GM19463 (cell line): ENCODE results near the gene ADGRV1.
"Not testable (repeated sequence)": the region's sequence is repeated elsewhere in the genome, so short reads cannot be mapped to it uniquely, and the experiment has no call there.

Experiments used
- ATAC-seq: cut with Tn5 transposase; IDR thresholded peaks from one replicate; pipeline ENCODE4 v1.9.1; 2021; ENCODE audit warnings: mild to moderate bottlenecking, moderate library complexity; ENCODE audit not compliant: unreplicated experiment

ADGRV1 gene

DNA sequence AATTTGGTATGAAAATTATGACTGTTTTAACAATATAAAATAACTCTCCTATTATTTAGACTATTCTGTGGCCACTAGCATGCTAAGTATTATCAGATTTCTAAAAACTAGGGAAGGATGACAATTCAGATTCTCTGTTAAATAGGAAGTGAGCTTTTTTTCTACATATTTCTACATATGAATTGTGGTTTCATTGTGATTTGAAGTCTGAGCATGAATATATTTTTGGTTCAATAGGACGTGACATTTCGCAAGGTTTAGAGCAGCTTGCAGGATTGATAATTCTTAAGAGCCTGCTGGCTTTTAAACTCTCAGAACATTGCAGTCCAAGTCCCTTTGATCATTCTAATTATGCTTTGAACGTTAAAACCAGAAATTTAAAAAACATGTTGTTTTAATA lies 82.9 kb downstream of the ADGRV1 start:
- no peak for ATAC-seq

DNA sequence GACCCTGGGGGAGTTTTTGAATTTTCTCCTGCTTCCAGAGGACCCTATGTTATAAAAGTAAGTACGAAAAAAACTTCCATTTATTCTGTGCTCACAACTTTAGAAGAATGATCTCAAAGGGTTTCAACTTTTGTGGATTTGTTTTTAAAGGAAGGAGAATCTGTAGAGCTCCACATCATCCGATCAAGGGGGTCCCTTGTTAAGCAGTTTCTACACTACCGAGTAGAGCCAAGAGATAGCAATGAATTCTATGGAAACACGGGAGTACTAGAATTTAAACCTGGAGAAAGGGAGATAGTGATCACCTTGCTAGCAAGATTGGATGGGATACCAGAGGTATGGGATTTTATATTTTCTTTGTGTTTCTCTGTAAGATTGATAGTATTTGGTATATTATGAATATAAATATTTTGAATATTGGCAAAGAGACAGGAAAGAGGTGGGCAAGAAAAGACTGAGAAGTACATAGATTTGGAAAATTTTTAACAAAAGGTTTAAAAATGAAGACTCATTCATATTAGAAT lies 84.2 kb downstream of the ADGRV1 start:
- ATAC-seq = no peak

DNA sequence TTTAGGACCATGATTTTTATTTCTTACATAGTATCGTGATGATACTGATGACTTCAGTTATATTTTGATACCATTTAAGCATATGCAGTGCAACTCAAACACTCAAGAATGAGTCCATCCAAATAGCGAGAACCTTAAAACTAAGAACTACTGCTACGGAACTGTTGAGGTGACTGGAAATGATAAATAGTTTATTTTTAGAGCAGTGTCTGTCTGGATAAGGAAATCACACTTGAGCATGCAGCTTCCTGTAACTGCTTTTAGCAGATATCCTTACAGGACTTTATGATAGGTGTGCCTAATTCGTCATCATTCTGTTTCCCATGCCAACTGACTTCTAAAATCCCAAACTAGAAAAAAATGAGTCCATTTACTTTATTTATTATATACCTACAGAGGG lies 85.5 kb downstream of the ADGRV1 start:
- no peak for ATAC-seq

DNA sequence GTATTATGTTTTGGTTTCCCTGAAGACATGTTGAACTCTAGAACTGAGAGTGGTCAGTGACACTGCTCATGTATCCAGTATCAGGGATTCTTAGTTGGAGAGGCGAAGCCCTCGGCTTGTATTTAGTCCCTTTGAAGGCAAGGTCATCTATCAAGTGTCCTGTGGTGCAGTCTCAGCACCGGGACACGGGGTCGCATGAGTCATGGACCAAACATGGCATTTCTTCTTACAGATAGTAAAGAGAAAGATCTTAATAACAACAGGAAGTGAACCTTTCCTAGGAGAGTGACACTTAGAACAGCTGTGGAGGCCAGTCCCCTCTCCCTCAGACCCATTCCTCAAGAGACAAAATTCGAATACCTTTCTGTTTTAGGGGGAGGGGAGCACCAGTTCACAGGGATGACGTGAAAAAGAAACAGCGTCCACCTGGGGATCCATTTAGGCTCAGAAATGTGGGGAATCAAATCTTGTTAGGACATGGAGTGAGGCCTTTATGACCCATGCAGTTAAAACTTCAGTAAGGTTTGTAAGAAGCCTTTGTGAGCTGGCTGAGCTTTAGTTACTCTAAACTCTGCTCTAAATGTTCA lies 86.5 kb downstream of the ADGRV1 start:
- ATAC-seq = no peak

DNA sequence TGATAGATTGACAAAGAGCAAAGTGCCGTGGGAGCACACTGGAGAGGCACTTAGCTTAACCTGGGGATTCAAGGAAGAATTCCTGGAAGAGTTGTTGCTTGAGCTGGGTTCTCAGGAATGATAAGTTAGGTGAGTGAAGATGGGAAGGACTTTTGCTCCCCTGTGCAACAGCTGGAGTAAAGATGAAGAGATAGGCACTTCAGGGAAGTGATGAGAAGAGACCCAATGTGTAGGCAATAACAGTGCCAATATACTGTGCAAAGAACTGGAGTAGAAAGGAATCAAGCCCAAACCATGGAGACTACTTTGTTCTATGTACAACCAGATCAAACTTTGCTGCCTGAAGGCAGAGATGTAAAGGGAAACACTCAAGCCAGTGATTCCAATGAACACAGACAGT lies 92.2 kb downstream of the ADGRV1 start:
- no peak for ATAC-seq

DNA sequence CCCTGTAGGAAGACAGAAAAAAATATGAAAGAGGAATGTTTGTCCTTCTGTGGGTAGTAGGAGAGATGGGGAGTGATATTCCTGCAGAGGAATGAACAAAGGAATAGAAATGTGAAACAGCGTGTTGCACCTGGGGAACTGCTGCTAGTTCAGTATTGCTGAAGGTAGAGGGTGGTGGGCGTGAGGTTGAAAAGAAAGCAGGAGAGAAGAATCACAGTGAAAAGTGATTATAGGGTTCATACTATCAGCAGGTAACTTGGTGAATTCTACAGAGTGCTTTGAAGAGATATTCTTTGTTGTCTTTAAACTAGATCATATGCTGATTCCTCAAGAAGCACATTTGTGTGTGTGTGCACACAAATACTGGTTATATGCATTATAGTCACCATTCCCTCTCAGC lies 95.6 kb downstream of the ADGRV1 start:
- no peak for ATAC-seq

DNA sequence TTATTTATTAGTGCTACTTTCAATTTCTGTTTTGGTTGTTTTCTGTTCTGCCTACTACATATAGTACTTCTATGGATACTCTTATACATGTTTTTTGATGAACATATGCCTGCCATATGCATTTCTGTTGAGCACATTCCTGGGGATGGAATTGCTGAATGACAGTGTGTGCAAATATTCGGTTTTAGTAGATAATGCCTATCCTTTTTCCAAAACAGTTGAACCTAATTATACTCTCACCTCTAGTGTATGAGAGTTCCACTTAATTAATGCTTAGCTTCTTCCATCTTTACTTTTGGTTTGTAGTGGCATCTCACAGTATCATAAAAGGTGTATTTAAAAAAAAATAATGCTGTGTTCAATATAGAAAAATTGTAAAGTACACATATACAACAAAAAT lies 96.8 kb downstream of the ADGRV1 start:
- ATAC-seq = no peak

DNA sequence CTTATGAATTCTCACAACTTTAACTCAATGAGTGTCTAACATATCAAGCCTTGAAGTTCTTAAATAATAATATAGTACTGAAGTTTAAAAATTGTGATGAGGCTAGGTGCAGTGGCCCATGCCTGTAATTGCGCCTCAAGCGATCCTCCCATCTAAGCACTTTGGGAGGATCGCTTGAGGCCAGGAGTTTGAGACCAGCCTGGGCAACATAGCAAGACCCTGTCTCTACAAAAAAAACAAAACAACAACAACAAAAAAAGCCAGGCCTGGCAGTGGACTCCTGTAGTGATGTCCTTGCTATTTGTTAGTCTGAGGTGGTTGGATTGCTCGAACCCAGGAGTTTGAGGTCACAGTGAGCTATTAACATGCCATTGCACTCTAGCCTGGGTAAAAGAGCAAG lies 98.4 kb downstream of the ADGRV1 start:
- ATAC-seq = no peak

DNA sequence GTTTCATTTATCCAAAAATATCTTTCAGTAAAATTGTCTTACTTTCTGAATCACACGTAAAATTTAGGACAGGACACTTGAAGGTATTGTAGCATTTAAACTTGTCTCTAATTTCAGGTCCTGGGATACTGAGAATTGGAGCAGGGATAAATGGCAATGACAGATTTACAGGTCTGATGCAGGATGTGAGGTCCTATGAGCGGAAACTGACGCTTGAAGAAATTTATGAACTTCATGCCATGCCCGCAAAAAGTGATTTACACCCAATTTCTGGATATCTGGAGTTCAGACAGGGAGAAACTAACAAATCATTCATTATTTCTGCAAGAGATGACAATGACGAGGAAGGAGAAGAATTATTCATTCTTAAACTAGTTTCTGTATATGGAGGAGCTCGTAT lies 99.2 kb downstream of the ADGRV1 start:
- ATAC-seq = no peak

DNA sequence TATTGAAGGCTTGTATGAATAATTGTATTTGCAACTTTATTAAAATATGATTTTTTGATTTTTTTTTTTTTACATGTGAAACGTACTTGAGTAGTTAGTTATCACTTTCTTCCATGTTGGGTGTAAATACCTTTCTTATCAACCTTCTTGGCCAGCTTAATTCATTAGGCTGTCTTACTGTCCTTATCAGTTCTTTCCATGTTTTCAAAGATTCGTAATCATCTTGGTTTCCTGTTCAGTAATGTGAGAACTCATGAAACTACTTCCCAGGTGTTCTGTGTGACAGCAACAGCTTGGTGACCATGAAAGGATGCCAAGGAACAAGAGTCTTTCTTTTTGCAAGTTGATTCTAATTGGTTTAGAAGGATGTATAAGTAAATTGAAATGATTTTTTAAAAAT lies 100.0 kb downstream of the ADGRV1 start:
- ATAC-seq = no peak

DNA sequence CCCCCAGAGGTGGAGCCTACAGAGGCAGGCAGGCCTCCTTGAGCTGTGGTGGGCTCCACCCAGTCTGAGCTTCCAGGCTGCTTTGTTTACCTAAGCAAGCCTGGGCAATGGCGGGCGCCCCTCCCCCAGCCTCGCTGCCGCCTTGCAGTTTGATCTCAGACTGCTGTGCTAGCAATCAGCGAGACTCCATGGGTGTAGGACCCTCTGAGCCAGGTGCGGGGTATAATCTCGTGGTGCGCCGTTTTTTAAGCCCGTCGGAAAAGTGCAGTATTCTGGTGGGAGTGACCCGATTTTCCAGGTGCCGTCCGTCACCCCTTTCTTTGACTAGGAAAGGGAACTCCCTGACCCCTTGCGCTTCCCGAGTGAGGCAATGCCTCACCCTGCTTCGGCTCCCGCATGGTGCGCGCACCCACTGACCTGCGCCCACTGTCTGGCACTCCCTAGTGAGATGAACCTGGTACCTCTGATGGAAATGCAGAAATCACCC lies 109.5 kb downstream of the ADGRV1 start:
- not testable (repeated sequence) for ATAC-seq

DNA sequence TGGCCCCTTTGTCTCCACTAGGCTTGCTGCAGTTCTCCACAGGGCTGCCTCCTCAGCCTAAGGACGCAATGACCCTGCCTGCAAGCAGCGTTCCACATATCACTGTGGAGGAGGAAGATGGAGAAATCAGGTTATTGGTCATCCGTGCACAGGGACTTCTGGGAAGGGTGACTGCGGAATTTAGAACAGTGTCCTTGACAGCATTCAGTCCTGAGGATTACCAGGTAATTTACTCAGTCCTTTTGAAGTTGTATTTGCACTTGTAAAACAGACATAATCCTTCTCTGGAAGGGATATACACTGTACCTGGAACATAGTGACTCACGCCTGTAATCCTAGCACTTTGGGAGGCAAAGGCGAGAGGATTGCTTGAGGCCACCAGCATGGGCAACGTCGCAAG lies 116.6 kb downstream of the ADGRV1 start:
- no peak for ATAC-seq

DNA sequence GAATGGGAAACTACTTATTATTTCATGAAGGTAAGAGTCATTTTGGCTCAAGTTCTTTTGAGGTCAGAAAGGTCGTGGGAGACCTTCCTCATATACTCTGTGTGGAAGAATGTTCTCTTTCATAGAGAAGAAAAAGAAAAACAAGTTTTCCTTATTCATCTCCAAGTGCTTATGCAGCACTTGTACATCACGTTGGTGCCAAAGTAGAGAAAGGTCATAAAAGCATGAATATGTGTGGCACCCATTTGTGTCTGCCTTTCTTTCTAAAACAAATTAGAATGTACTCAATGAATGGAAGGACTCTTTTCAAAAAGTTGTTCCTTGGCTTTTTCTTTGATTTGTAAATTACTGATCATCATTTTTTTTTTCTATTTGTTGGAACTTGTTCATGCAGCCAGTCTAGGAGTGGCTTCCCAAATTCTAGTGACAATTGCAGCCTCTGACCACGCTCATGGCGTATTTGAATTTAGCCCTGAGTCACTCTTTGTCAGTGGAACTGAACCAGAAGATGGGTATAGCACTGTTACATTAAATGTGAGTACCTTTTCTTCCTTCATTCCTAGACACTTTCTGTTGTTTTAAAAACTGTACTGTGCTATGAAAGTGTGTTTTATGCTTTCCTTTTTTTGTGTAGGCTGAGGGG lies 122.4 kb downstream of the ADGRV1 start:
- ATAC-seq = no peak

DNA sequence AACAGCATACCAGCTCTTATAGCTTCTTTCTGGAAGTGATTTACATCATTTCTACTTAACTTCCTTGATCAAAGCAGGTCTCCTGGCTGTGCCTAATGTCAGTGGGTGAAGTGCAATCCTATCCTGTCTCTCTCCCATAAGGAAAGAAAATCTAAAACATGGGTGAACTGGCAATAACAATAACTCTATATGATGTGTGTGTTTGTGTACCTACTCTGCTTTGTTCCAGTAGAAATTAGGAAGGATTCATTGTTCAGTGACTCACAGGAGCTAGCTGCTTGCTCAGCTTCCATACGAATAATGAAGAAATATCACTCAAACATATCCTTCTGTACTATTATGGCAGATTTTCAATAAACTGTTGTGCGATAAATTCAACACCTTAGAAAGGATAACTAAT lies 123.7 kb downstream of the ADGRV1 start:
- ATAC-seq = no peak

DNA sequence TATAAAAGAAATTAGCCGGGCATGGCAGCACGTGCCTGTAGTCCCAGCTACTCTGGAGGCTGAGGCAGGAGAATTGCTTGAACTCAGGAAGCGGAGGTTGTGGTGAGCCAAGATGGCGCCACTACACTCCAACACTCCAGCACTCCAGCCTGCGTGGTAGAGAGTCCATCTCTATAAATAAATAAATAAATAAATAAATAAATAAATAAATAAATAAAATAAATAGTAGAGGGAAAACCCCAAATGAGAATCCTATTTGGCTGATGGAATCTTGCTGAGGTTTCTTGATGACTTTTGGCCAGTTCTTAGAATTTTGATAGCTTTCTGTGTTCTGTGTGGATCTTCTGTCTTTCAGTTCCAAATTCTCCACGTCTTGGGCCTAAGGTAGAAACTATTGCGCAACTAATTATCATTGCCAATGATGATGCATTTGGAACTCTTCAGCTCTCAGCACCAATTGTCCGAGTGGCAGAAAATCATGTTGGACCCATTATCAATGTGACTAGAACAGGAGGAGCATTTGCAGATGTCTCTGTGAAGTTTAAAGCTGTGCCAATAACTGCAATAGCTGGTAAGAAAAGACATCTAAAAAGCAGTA lies 126.9 kb downstream of the ADGRV1 start:
- no peak for ATAC-seq

DNA sequence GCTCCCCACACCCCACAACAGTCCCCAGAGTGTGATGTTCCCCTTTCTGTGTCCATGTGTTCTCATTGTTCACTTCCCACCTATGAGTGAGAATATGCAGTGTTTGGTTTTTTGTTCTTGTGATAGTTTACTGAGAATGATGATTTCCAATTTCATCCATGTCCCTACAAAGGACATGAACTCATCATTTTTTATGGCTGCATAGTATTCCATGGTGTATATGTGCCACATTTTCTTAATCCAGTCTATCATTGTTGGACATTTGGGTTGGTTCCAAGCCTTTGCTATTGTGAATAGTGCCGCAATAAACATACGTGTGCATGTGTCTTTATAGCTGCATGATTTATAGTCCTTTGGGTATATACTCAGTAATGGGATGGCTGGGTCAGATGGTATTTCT lies 127.8 kb downstream of the ADGRV1 start:
- not testable (repeated sequence) for ATAC-seq

DNA sequence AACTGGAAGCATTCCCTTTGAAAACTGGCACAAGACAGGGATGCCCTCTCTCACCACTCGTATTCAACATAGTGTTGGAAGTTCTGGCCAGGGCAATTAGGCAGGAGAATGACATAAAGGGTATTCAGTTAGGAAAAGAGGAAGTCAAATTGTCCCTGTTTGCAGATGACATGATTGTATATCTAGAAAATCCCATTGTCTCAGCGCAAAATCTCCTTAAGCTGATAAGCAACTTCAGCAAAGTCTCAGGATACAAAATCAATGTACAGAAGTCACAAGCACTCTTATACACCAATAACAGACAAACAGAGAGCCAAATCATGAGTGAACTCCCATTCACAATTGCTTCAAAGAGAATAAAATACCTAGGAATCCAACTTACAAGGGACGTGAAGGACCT lies 128.9 kb downstream of the ADGRV1 start:
- ATAC-seq = not testable (repeated sequence)

DNA sequence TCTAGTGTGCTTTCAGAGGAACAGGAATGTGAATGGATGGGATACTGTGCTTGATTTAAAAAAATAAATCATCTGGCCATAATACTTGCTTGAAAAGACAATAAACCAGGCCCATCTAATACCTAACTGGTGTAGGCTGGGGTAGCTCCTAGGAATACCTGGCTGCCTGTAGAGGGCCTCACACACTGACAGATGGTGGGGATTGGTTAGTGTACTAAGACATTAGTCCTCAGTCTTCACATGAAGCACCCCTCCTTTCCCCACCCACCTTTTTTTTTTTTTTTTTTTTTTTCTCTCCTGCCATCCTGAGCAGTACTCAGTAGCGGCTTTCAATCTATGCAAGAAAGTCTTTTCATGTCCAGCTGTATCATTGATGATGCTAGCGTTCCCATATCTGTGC lies 130.5 kb downstream of the ADGRV1 start:
- no peak for ATAC-seq

DNA sequence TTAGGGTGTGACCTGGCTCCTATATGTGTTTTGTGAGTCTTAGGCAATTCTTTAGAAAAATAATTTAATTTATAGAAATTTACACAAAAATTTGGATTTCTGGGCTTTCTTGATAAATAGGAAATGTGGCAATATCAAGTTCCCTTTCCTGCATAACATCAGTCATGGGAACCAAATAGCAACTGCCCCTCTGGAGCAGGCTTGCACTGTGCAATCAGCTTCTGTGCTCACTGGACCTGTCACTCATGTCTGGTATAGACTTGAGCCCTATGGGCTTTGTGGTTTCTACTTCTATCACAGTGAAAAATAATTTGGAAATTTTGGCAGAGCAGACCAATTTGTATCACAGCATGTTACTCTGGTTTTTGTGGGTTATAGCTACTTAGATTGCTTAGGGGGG lies 131.7 kb downstream of the ADGRV1 start:
- no peak for ATAC-seq

DNA sequence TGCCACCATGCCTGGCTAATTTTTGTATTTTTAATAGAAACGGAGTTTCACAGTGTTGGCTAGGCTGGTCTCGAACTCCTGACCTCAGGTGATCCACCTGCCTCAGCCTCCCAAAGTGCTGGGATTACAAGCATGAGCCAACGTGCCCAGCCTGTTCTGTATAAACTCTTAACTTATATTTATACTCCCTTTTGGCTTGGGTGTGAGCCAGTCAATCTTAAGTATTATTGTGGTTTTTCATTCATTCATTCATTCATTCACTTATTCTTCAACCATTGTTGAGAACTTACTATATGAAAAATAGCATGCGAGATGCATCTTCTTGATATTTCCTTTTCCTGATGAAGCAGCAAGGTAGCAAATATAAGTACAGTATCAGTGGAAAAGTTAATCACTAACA lies 132.9 kb downstream of the ADGRV1 start:
- ATAC-seq = no peak

DNA sequence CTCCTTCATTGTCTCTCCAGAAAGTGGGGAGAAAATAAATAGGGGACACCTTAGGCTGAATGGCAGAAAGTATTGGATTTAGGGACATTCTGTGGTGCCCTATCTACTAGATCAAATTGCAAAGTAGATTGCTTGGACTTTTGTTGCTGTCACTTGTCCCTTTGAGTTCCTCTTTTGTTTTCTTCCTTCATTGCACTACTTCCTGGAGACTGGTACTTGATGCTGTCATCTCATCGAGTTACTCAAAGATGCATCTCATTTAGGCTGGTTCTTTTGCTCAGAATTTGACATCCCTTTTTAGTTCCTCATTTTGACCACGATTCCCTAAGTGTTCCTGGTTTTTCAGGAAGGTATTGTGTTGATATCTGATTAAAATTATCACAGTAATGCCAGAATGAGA lies 137.6 kb downstream of the ADGRV1 start:
- no peak for ATAC-seq

DNA sequence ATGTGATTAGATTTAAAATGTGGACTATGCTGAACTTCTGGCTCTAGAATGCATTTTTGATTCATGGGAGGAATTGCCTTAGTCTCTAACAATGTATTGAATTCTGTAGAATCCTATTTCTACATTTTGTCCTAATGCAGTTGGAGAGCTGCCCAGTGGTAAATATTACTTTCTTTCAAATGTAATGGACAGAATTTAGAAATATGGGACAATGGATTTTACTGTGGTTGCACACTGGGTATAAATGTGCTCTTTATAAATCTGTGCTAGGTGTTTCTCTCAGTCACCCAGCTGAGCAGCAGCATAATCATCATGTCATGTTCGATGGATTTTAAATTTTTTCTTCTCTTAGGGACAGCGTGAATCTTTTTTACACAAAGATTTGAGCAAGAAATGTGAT lies 141.7 kb downstream of the ADGRV1 start:
- no peak for ATAC-seq
